Measurements from ENCODE around the gene RSRC2. TPM values are rescaled to one million over a fixed set of nuclear protein-coding genes. Genes with fewer than 3 reads are reported as not detected.

The RSRC2 gene
- polyA plus RNA-seq, 1 donor from 2014 or later: 194 TPM

GRCh38 chr12:122519418-122519817, 7.3 kb downstream of the RSRC2 start:
- Histone ChIP-seq H3K27me3 (ENCODE audit: insufficient read depth, low read depth, low read length) (no peaks in the 10 kb centered on the region), H3K4me3 (ENCODE audit: low read length) (no peak overlapping the region), H3K27ac (ENCODE audit: low read length) (no peak overlapping the region), H3K9me3 (ENCODE audit: low read length) (no peaks in the 10 kb centered on the region), H3K9me2 (ENCODE audit: insufficient read depth, low read length) (no peaks in the 10 kb centered on the region), H3K79me2 (replicated peaks; ENCODE audit: insufficient read depth, low read length) (peaks cover 51% of the 10 kb centered on the region), H3K4me2 (ENCODE audit: low read length) (no peak overlapping the region), H4K20me1 (ENCODE audit: insufficient read depth) (peaks cover 11% of the 10 kb centered on the region), H2AFZ (ENCODE audit: low read depth, low read length) (no peak overlapping the region), H3K9ac (ENCODE audit: low read length) (no peak overlapping the region), H3K36me3 (ENCODE audit: insufficient read depth, low read length) (peaks cover 17% of the 10 kb centered on the region), H3F3A (ENCODE audit: insufficient read depth, low read length, poor library complexity, severe bottlenecking) (no peaks in the 10 kb centered on the region)
- TF ChIP-seq POLR2AphosphoS5 (IDR thresholded peaks at IDR 0.05) (no peak), TAF1 (IDR thresholded peaks at IDR 0.05; ENCODE audit: low read depth) (no peak), SMC3 (conservative IDR thresholded peaks at IDR 0.05; ENCODE audit: poor library complexity) (no peak), EZH2 (IDR thresholded peaks at IDR 0.05; ENCODE audit: borderline replicate concordance, insufficient read depth, low read length, poor library complexity, severe bottlenecking) (no peak), RAD21 (conservative IDR thresholded peaks at IDR 0.05) (no peak), MXI1 (conservative IDR thresholded peaks at IDR 0.05; ENCODE audit: poor library complexity, severe bottlenecking) (no peak), CTCF (IDR thresholded peaks at IDR 0.05; ENCODE audit: poor library complexity, severe bottlenecking) (no peak), REST (IDR thresholded peaks at IDR 0.05; ENCODE audit: borderline replicate concordance) (no peak), EP300 (conservative IDR thresholded peaks at IDR 0.05; ENCODE audit: poor library complexity, severe bottlenecking) (no peak)

GRCh38 chr12:122518908-122519307, 7.8 kb downstream of the RSRC2 start:
- no peak overlapping the region for H2AFZ ChIP-seq (ENCODE audit: low read depth, low read length)
- H3K4me3 ChIP-seq (ENCODE audit: low read length): no peak overlapping the region
- H3K4me2 ChIP-seq (ENCODE audit: low read length): no peak overlapping the region
- peaks cover 46% of the 10 kb centered on the region for H3K79me2 ChIP-seq (replicated peaks; ENCODE audit: insufficient read depth, low read length)
- H4K20me1 ChIP-seq (ENCODE audit: insufficient read depth): peaks cover 11% of the 10 kb centered on the region
- H3K36me3 ChIP-seq (ENCODE audit: insufficient read depth, low read length): peaks cover 18% of the 10 kb centered on the region
- H3F3A ChIP-seq (ENCODE audit: insufficient read depth, low read length, poor library complexity, severe bottlenecking): no peaks in the 10 kb centered on the region
- no peak overlapping the region for H3K9ac ChIP-seq (ENCODE audit: low read length)
- TF ChIP-seq CTCF (IDR thresholded peaks at IDR 0.05; ENCODE audit: poor library complexity, severe bottlenecking) (no peak), TAF1 (IDR thresholded peaks at IDR 0.05; ENCODE audit: low read depth) (no peak), POLR2AphosphoS5 (IDR thresholded peaks at IDR 0.05) (no peak), EZH2 (IDR thresholded peaks at IDR 0.05; ENCODE audit: borderline replicate concordance, insufficient read depth, low read length, poor library complexity, severe bottlenecking) (no peak), MXI1 (conservative IDR thresholded peaks at IDR 0.05; ENCODE audit: poor library complexity, severe bottlenecking) (no peak), REST (IDR thresholded peaks at IDR 0.05; ENCODE audit: borderline replicate concordance) (no peak), SMC3 (conservative IDR thresholded peaks at IDR 0.05; ENCODE audit: poor library complexity) (no peak), EP300 (conservative IDR thresholded peaks at IDR 0.05; ENCODE audit: poor library complexity, severe bottlenecking) (no peak), RAD21 (conservative IDR thresholded peaks at IDR 0.05) (no peak)
- H3K27me3 ChIP-seq (ENCODE audit: insufficient read depth, low read depth, low read length): no peaks in the 10 kb centered on the region
- H3K9me3 ChIP-seq (ENCODE audit: low read length): no peaks in the 10 kb centered on the region
- no peaks in the 10 kb centered on the region for H3K9me2 ChIP-seq (ENCODE audit: insufficient read depth, low read length)
- H3K27ac ChIP-seq (ENCODE audit: low read length): no peak overlapping the region
